Glutamatergic neuron (in vitro differentiated cells): ENCODE data around the gene PALD1. TPM values are rescaled to one million over a fixed set of nuclear protein-coding genes. Genes with fewer than 3 reads are reported as not detected.

Experiments
- DNase-seq: peaks from one replicate; pipeline ENCODE4 v3.0.0; 2022
- H3K27ac Mint-ChIP-seq: one replicate; pipeline ENCODE4 v1.8.0; 2020; ENCODE audit warnings: mild to moderate bottlenecking, mixed read lengths, inconsistent platforms; ENCODE audit not compliant: unreplicated experiment
- H3K27me3 Mint-ChIP-seq: one replicate; pipeline ENCODE4 v1.8.0; 2020; ENCODE audit warnings: mild to moderate bottlenecking, moderate library complexity, mixed read lengths, inconsistent platforms; ENCODE audit not compliant: unreplicated experiment
- H3K36me3 Mint-ChIP-seq: one replicate; pipeline ENCODE4 v1.8.0; 2020; ENCODE audit warnings: mild to moderate bottlenecking, mixed read lengths, inconsistent platforms; ENCODE audit not compliant: unreplicated experiment
- H3K4me1 Mint-ChIP-seq: one replicate; pipeline ENCODE4 v1.8.0; 2020; ENCODE audit warnings: mild to moderate bottlenecking, low read depth, mixed read lengths, inconsistent platforms; ENCODE audit not compliant: unreplicated experiment
- H3K4me3 Mint-ChIP-seq: one replicate; pipeline ENCODE4 v1.8.0; 2020; ENCODE audit warnings: mild to moderate bottlenecking, mixed read lengths, inconsistent platforms; ENCODE audit not compliant: unreplicated experiment
- H3K9me3 Mint-ChIP-seq: one replicate; pipeline ENCODE4 v1.8.0; 2020; ENCODE audit warnings: mild to moderate bottlenecking, moderate library complexity, mixed read lengths, inconsistent platforms; ENCODE audit not compliant: unreplicated experiment
- total RNA-seq: library from RNA; stranded (reverse); fragmentation: NEBNext Ultra II Directional; extraction: Animal tissue kit (Norgen Biotek cat#: 25700); gene quantifications from one replicate; pipeline ENCODE4 v1.2.1, GENCODE V29; 2021; ENCODE audit not compliant: unreplicated experiment
- TF ChIP-seq, protein P1 (sequence below): fragments of 200-600 bp; sonication (generic); IDR thresholded peaks from one replicate; pipeline ENCODE4 v1.5.0; 2021; ENCODE audit not compliant: partially characterized antibody, unreplicated experiment

Gene PALD1
- total RNA-seq, 1 donor from 2014 or later = 15.5 TPM

DNA sequence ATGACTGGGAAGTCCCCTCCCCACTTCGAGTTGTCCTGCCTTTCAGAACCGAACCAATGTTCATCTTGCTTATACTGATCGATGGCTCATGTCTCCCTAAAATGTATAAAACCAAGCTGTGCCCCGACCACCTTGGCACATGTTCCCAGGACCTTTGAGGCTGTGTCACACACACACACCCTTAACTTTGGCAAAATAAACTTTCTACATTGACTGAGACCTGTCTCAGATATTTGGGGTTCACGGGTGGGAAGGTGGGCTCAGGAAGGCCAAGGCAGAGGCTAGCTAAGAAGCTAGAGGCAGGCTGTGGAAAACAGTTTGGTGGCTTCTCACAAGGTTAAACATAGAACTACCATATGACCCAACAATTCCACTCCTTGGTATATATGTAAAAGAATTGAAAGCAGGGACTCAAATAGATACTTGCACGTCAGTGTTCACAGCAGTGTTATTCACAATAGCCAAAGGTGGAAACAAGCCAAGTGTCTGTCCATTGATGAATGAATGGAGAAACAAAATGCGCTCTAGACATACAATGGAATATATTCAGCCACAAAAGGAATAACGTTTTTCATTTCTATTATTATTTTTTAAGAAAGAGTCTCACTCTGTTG lies 108.6 kb downstream of the PALD1 start:
- H3K36me3 Mint-ChIP-seq = no peaks in the 10 kb centered on the region
- H3K27me3 Mint-ChIP-seq = peaks cover 6% of the 10 kb centered on the region
- peaks cover 3% of the 10 kb centered on the region for H3K9me3 Mint-ChIP-seq
- H3K4me1 Mint-ChIP-seq = peaks cover 37% of the 10 kb centered on the region
- H3K4me3 Mint-ChIP-seq = no peak overlapping the region
- no peak overlapping the region for H3K27ac Mint-ChIP-seq
- no peak for DNase-seq
- TF ChIP-seq, protein P1, sequence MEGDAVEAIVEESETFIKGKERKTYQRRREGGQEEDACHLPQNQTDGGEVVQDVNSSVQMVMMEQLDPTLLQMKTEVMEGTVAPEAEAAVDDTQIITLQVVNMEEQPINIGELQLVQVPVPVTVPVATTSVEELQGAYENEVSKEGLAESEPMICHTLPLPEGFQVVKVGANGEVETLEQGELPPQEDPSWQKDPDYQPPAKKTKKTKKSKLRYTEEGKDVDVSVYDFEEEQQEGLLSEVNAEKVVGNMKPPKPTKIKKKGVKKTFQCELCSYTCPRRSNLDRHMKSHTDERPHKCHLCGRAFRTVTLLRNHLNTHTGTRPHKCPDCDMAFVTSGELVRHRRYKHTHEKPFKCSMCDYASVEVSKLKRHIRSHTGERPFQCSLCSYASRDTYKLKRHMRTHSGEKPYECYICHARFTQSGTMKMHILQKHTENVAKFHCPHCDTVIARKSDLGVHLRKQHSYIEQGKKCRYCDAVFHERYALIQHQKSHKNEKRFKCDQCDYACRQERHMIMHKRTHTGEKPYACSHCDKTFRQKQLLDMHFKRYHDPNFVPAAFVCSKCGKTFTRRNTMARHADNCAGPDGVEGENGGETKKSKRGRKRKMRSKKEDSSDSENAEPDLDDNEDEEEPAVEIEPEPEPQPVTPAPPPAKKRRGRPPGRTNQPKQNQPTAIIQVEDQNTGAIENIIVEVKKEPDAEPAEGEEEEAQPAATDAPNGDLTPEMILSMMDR = no peak

DNA sequence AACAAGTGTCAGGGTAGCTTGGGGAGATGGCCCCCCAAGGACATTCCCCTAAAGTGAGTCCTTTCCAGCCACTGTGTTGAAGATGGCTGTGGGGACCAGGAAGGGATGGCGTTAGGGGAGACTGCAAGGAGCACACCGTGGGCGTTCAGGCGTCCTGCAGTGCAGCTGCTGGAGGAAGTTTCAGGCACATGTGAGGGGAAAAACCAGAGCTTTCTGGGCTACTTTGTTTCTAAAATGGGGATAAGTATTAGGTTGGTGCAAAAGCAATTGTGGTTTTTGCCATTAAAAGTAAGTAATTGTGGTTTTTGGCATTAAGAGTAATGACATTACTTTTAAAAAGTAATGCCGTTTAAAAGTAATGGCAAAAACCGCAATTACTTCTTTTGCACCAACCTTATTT lies 109.7 kb downstream of the PALD1 start:
- Mint-ChIP-seq H3K4me1 (peaks cover 36% of the 10 kb centered on the region), H3K36me3 (no peaks in the 10 kb centered on the region), H3K4me3 (no peak overlapping the region), H3K27me3 (peaks cover 6% of the 10 kb centered on the region), H3K9me3 (peaks cover 3% of the 10 kb centered on the region), H3K27ac (no peak overlapping the region)
- TF ChIP-seq, protein P1 = no peak
- no peak for DNase-seq

DNA sequence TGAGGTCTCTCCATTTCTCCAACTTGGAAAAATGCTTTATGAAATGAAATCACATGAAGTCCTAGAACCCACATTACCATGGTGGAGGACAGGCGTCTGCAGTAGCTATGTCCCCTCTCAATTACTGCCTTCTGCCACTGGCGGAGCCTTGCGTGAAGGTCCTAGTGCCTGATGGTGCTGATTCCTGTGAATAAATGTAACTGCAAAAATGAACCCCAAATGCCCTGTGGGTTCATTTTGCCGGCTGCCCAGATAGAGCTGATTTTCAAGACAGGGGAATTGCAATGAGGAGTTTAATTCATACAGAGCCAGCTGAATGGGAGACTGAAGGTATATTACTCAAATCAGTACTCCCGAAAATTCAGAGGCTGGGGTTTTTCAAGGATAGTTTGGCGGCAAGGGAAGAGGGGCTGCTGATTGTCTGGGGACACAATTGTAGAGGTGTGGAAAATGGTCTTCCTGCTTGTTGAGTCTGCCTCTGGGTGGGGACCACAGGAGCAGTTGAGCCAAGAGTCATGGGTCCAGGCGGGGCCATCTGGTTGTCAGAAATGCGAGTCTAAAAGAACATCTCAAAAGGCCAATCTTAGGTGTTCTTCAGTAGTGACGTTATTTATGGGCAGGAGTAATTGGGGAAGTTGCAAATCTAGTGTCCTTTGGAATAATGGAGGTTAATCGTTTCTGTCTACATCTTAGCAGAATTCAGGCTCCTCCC lies 110.4 kb downstream of the PALD1 start:
- peak overlapping the region; percentile 41 for H3K27ac Mint-ChIP-seq
- TF ChIP-seq, protein P1 = no peak
- H3K4me1 Mint-ChIP-seq = peaks cover 28% of the 10 kb centered on the region
- no peak for DNase-seq
- no peaks in the 10 kb centered on the region for H3K36me3 Mint-ChIP-seq
- peaks cover 3% of the 10 kb centered on the region for H3K9me3 Mint-ChIP-seq
- H3K27me3 Mint-ChIP-seq = peaks cover 6% of the 10 kb centered on the region
- no peak overlapping the region for H3K4me3 Mint-ChIP-seq

DNA sequence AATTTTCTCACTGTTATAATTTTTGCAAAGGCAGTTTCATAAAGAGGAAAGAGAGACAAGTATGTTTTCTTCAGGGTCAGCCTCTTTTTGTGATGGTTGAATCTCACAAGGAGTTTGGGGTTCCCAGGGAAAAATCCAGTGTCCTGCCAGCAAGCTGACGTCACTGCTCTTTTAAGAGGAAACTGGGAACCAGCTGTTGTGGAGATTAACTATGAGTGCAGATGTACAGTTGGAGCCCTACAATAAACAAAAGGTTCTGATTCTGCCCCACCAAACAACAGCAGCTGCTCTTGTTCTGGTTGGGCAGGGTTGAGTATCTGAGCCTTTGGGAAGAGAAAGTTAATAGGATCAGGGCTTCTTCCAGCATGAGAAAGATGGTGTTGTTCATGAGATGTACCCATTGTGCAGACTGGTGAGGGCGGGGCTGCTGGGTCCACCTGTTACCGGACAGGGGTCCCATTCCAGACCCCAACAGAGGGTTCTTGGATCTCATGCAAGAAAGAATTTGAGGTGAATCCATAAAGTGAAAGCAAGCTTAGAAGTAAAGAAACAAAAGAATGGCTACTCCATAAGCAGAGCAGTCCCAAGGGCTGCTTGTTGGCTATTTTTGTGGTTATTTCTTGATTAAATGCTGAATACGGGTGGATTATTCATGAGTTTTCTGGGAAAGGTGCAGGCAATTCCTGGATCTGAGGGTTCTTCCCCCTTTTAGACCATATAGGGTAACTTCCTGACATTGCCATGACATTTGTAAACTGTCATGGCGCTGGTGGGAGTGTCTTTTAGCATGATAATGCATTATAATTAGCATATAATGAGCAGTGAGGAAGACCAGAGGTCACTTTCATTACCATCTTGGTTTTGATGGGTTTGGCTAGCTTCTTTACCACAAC lies 111.4 kb downstream of the PALD1 start:
- DNase-seq = no peak
- Mint-ChIP-seq H3K36me3 (no peaks in the 10 kb centered on the region), H3K27ac (no peak overlapping the region), H3K4me1 (peaks cover 23% of the 10 kb centered on the region), H3K4me3 (no peak overlapping the region), H3K27me3 (peaks cover 5% of the 10 kb centered on the region), H3K9me3 (peaks cover 3% of the 10 kb centered on the region)
- TF ChIP-seq, protein P1 = no peak
